Globus pallidus (tissue), 1 donor: ENCODE measurements around the gene WFDC10B.
"Not testable (repeated sequence)": the region's sequence is repeated elsewhere in the genome, so short reads cannot be mapped to it uniquely, and the experiment has no call there.

ENCODE experiments used
- DNase-seq: peaks from one replicate; pipeline ENCODE4 v3.0.0-alpha.2; 2015; ENCODE audit warnings: low spot score

The WFDC10B gene

DNA sequence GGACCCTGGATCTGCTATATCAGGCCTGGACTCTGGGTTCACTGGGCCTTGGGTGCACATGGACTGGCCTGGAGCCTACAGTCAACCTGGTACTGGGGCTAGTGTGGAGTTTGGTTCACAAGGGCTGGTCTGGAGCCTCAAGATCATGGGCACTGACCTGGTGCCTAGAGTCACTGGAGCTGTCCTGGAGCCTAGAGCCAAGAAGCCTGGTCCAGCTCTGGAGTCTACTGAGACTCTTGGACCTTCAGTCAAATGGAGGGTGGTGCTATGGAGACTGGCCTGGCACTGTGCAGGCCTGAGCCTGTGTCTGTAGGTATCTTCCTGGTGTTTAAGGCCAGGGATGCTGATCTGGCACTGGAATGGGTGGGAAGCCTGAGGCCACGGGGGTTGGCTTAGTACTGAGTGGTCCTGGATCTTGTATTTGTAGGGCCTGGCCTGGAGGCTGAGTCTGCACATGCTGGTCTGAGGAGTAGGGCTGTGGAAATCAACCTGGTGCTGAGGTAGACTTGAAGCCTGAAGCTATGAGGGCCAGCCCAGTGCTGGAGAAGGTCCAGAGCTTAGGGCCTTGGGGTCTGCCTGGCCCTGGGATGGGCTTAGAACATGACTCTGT is 57.3 kb downstream of the WFDC10B start:
- DNase-seq, result no peak

GRCh38 chr20:45646875-45647274 is 57.9 kb downstream of the WFDC10B start:
- DNase-seq, result no peak

DNA sequence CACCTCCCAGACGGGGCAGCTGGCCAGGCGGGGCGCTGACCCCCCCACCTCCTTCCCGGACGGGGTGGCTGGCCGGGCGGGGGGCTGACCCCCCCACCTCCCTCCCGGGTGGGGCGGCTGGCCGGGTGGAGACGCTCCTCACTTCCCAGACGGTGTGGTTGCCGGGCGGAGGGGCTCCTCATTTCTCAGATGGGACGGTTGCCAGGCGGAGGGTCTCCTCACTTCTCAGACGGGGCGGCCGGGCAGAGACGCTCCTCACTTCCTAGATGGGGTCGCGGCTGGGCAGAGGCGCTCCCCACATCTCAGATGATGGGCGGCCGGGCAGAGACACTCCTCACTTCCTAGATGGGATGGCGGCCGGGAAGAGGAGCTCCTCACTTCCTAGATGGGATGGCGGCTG is 59.0 kb downstream of the WFDC10B start:
- not testable (repeated sequence) for DNase-seq

GRCh38 chr20:45641076-45641475 is 63.7 kb downstream of the WFDC10B start:
- not testable (repeated sequence) for DNase-seq

GRCh38 chr20:45639687-45640086 is 65.1 kb downstream of the WFDC10B start:
- DNase-seq, result no peak

- DNase-seq, result no peak
These were observed 68.3 kb downstream of the WFDC10B start for GRCh38 chr20:45636513-45636912.
